BLaER1 treated with 17β-estradiol and CSF1 and Interleukin-3, amounts not matched to agents 10 nM and 100 nM (cell line): ENCODE measurements around the gene CANX.
A peak's percentile ranks its signal among the peaks of the same experiment; 100 is the strongest.

ENCODE experiments used
- H3K27ac ChIP-seq, 11 experiments: shearing (Covaris generic); formaldehyde crosslinking; 2 replicates each; pipeline ENCODE4 v1.8.1; 2022
- H3K27me3 ChIP-seq, 11 experiments: shearing (Covaris generic); formaldehyde crosslinking; 2 replicates each; pipeline ENCODE4 v1.8.1; 2022
- H3K36me3 ChIP-seq, 11 experiments: shearing (Covaris generic); formaldehyde crosslinking; 2 replicates each; pipeline ENCODE4 v1.8.1; 2022
- H3K4me1 ChIP-seq, 10 experiments: shearing (Covaris generic); formaldehyde crosslinking; 2 replicates each; pipeline ENCODE4 v1.8.1; 2022
- H3K4me2 ChIP-seq, 11 experiments: shearing (Covaris generic); formaldehyde crosslinking; 2 replicates each; pipeline ENCODE4 v1.8.1; 2022
- H3K4me3 ChIP-seq, 10 experiments: shearing (Covaris generic); formaldehyde crosslinking; 2 replicates each; pipeline ENCODE4 v1.8.1; 2022
- H3K9ac ChIP-seq, 11 experiments: shearing (Covaris generic); formaldehyde crosslinking; 2 replicates each; pipeline ENCODE4 v1.8.1; 2022
- H3K9me3 ChIP-seq, 11 experiments: shearing (Covaris generic); formaldehyde crosslinking; replicated peaks in 1 of 11; 2 replicates each; pipeline ENCODE4 v1.8.1; 2022
- H4K20me1 ChIP-seq, 11 experiments: shearing (Covaris generic); formaldehyde crosslinking; 2 replicates each; pipeline ENCODE4 v1.8.1; 2022
- Cebpa-rat ChIP-seq, 11 experiments: shearing (Covaris generic); IDR thresholded peaks; 2 replicates each; pipeline ENCODE4 v1.8.1; 2022

Gene CANX

GRCh38 chr5:179780362-179780761 lies 81.6 kb downstream of the CANX start:
- H3K27ac ChIP-seq: no peak overlapping the region
- peaks cover 0 to 60% (median 22%) of the 10 kb centered on the region in 10 experiments; a peak in 12 of 20 replicates for H3K4me1 ChIP-seq
- peak in 1 of 11 experiments; percentile 34; a peak in 1 of 22 replicates for TF ChIP-seq Cebpa-rat (IDR thresholded peaks at IDR 0.05)
- H3K9ac ChIP-seq: no peak overlapping the region
- H3K9me3 ChIP-seq: no peaks in the 10 kb centered on the region
- H3K27me3 ChIP-seq: no peaks in the 10 kb centered on the region
- H3K4me2 ChIP-seq: peak overlapping the region in 4 of 11 experiments; percentile 18 to 84 (median 72); a peak in 9 of 22 replicates
- H4K20me1 ChIP-seq: peaks cover 0 to 49% (median 33%) of the 10 kb centered on the region in 11 experiments; a peak in 16 of 22 replicates
- peaks cover 20 to 71% (median 54%) of the 10 kb centered on the region in 11 experiments for H3K36me3 ChIP-seq
- H3K4me3 ChIP-seq: no peak overlapping the region
